Endodermal cell (in vitro differentiated cells): ENCODE results near the gene USP25. TPM values are rescaled to one million over a fixed set of nuclear protein-coding genes. Genes with fewer than 3 reads are reported as not detected.
A peak's percentile ranks its signal among the peaks of the same experiment; 100 is the strongest.

Source experiments
- DNase-seq: peaks from one replicate; pipeline ENCODE4 v3.0.0-alpha.2; 2017
- H3K27ac ChIP-seq: 2 replicates; pipeline ENCODE4 v1.5.1; 2013; ENCODE audit warnings: mild to moderate bottlenecking, low read depth, low read length, moderate library complexity
- H3K27me3 ChIP-seq: 2 replicates; pipeline ENCODE4 v1.6.1; 2013; ENCODE audit warnings: mild to moderate bottlenecking, low read length, moderate library complexity; ENCODE audit not compliant: insufficient read depth, control insufficient read depth, poor library complexity, severe bottlenecking
- H3K36me3 ChIP-seq: 2 replicates; pipeline ENCODE4 v1.7.0; 2013; ENCODE audit warnings: mild to moderate bottlenecking, low read length, moderate library complexity; ENCODE audit not compliant: control insufficient read depth, insufficient read depth
- H3K4me1 ChIP-seq: one replicate; pipeline ENCODE4 v1.7.0; 2013; ENCODE audit warnings: low read length; ENCODE audit not compliant: control insufficient read depth, insufficient read depth
- H3K4me3 ChIP-seq: 2 replicates; pipeline ENCODE4 v1.5.1; 2013; ENCODE audit warnings: mild to moderate bottlenecking, low read length, moderate library complexity
- H3K9ac ChIP-seq: 2 replicates; pipeline ENCODE4 v1.6.1; 2013; ENCODE audit warnings: mild to moderate bottlenecking, low read length, moderate library complexity; ENCODE audit not compliant: poor library complexity, severe bottlenecking; ENCODE audit errors: extremely low read depth
- H3K9me3 ChIP-seq: 2 replicates; pipeline ENCODE4 v1.6.1; 2013; ENCODE audit warnings: mild to moderate bottlenecking, low read length, moderate library complexity; ENCODE audit not compliant: control insufficient read depth
- H3K27ac Mint-ChIP-seq: 2 replicates; pipeline ENCODE4 v1.8.0; 2020; ENCODE audit warnings: mixed read lengths
- H3K27me3 Mint-ChIP-seq: 2 replicates; pipeline ENCODE4 v1.8.0; 2021; ENCODE audit warnings: mild to moderate bottlenecking, mixed read lengths; ENCODE audit not compliant: insufficient read depth
- H3K36me3 Mint-ChIP-seq: 2 replicates; pipeline ENCODE4 v1.8.0; 2020; ENCODE audit warnings: low read depth, mixed read lengths
- H3K4me1 Mint-ChIP-seq: 2 replicates; pipeline ENCODE4 v1.8.0; 2020; ENCODE audit warnings: mixed read lengths
- H3K4me3 Mint-ChIP-seq: 2 replicates; pipeline ENCODE4 v1.8.0; 2020; ENCODE audit warnings: mild to moderate bottlenecking, moderate library complexity, mixed read lengths
- H3K9me3 Mint-ChIP-seq: 2 replicates; pipeline ENCODE4 v1.8.0; 2020; ENCODE audit warnings: mild to moderate bottlenecking, mixed read lengths
- CTCF ChIP-seq: fragments of 200-600 bp; sonication (generic); conservative IDR thresholded peaks from 2 replicates; pipeline ENCODE4 v1.5.0; 2021; ENCODE audit warnings: antibody characterized with exemption, mild to moderate bottlenecking
- WGBS, 2 experiments: methylation state at CpG; one replicate each; pipeline versions ENCODE4 v1.1.5 to v1.1.7; 2013; ENCODE audit warnings: missing lambda C conversion rate in 2 of 2, mixed read lengths in 1 of 2; ENCODE audit not compliant: insufficient coverage in 1 of 2, insufficient read length in 1 of 2; 5-methylcytosine and 5-hydroxymethylcytosine counted together
- total RNA-seq, 2 donors: library from RNA; stranded (reverse); fragmentation: NEBNext Ultra II Directional in 1 of 2; extraction: Animal tissue kit (Norgen Biotek cat#: 25700) in 1 of 2; gene quantifications; 2 replicates in 1 of 2; 3 replicates in 1 of 2; pipeline ENCODE4 v1.2.1, GENCODE V29; 2021

USP25 gene
- total RNA-seq, 2 donors from 2014 or later, result 31.4 to 34.9 TPM

GRCh38 chr21:15706696-15707095, 23.1 kb upstream of the USP25 start:
- peak; percentile 40 for DNase-seq
- Histone ChIP-seq H3K4me1 (no peaks in the 10 kb centered on the region), H3K9me3 (no peaks in the 10 kb centered on the region), H3K9ac (no peak overlapping the region), H3K27ac (no peak overlapping the region), H3K36me3 (no peaks in the 10 kb centered on the region), H3K4me3 (no peak overlapping the region), H3K27me3 (no peaks in the 10 kb centered on the region)
- Mint-ChIP-seq H3K4me1 (peaks cover 2% of the 10 kb centered on the region), H3K27ac (no peak overlapping the region), H3K9me3 (peaks cover 5% of the 10 kb centered on the region), H3K27me3 (no peaks in the 10 kb centered on the region), H3K36me3 (no peaks in the 10 kb centered on the region), H3K4me3 (no peak overlapping the region)
- TF ChIP-seq CTCF, result no peak
- WGBS, 2 experiments, result 63 to 86% methylated on average over 2 to 3 of the region's 3 CpGs

DNA sequence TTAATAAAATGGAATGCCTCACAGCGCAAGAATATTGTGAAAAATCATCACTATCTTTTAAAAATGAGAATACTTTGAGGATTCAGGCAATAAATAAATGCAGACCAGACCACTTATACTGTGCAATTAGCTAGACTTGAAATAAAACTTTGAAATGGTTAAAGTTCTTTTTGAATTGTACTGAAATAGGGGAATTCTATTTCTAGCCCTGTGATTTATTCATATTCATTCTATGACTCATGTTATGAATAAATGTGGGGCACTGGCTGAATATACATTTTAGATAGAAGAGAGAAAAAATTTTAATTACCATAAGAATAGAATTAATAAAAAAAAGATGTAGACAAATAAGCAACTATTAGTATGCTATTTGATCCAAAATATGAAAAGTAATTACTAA, 16.4 kb upstream of the USP25 start:
- TF ChIP-seq CTCF, result no peak
- H3K27ac ChIP-seq, result no peak overlapping the region
- DNase-seq, result no peak
- no peak overlapping the region for H3K4me3 Mint-ChIP-seq
- no peak overlapping the region for H3K4me3 ChIP-seq
- no peak overlapping the region for H3K9ac ChIP-seq
- H3K27me3 ChIP-seq, result no peaks in the 10 kb centered on the region
- no peaks in the 10 kb centered on the region for H3K27me3 Mint-ChIP-seq
- H3K27ac Mint-ChIP-seq, result no peak overlapping the region
- 77 to 100% methylated on average over 1 of the region's 1 CpG for WGBS, 2 experiments
- H3K36me3 Mint-ChIP-seq, result no peaks in the 10 kb centered on the region
- H3K4me1 Mint-ChIP-seq, result no peaks in the 10 kb centered on the region
- no peaks in the 10 kb centered on the region for H3K4me1 ChIP-seq
- no peaks in the 10 kb centered on the region for H3K9me3 Mint-ChIP-seq
- H3K36me3 ChIP-seq, result no peaks in the 10 kb centered on the region
- no peaks in the 10 kb centered on the region for H3K9me3 ChIP-seq

DNA sequence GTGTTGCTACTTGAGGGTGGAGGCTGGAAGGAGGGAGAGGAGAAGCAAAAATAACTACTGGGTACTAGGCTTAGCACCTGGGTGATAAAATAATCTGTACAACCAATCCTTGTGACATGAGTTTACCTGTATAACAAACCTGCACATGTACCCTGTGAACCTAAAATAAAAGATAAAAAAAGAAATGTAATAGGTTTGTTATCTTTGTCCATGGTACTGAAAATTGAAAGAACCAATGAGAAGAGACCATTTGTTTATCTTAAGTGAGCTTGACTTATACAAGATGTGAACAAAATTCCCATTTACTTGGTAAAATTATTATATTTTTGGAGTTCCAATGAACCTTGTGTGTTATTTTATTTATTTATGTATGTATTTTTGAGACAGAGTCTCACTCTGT, 11.1 kb upstream of the USP25 start:
- Mint-ChIP-seq H3K27ac (no peak overlapping the region), H3K36me3 (no peaks in the 10 kb centered on the region), H3K4me1 (peaks cover 2% of the 10 kb centered on the region), H3K27me3 (no peaks in the 10 kb centered on the region), H3K9me3 (no peaks in the 10 kb centered on the region), H3K4me3 (no peak overlapping the region)
- TF ChIP-seq CTCF, result no peak
- Histone ChIP-seq H3K9ac (no peak overlapping the region), H3K9me3 (no peaks in the 10 kb centered on the region), H3K4me3 (no peak overlapping the region), H3K4me1 (no peaks in the 10 kb centered on the region), H3K27ac (no peak overlapping the region), H3K36me3 (no peaks in the 10 kb centered on the region), H3K27me3 (no peaks in the 10 kb centered on the region)
- no peak for DNase-seq
